Activated CD8-positive, alpha-beta T cell treated with anti-CD3 and anti-CD28 coated beads, Interleukin-2, amount 10 ng/mL, durations not matched to agents 7 days and 5 days (primary cell): ENCODE measurements around the gene NOXA1. TPM values are rescaled to one million over a fixed set of nuclear protein-coding genes. Genes with fewer than 3 reads are reported as not detected.
"Not testable (repeated sequence)": the region's sequence is repeated elsewhere in the genome, so short reads cannot be mapped to it uniquely, and the experiment has no call there.

Source experiments
- ATAC-seq: fragments of 150-1000 bp; cut with Tn5 transposase; one replicate; pipeline ENCODE4 v1.10.0; 2021; ENCODE audit warnings: moderate library complexity
- CTCF ChIA-PET: fragments of 350-600 bp; sonication (Branson Sonifier 250); formaldehyde crosslinking; loops from one replicate; lab custom pipeline; 2021; ENCODE audit warnings: antibody characterized with exemption; lab: Charles Lee
- POLR2A ChIA-PET: fragments of 350-600 bp; sonication (Branson Sonifier 250); formaldehyde crosslinking; loops from one replicate; lab custom pipeline; 2021; ENCODE audit warnings: antibody characterized with exemption; lab: Charles Lee
- DNase-seq: peaks from one replicate; pipeline ENCODE4 v3.0.0-alpha.2; 2020
- H3K27ac Mint-ChIP-seq: one replicate; pipeline ENCODE4 v1.8.0; 2021; ENCODE audit warnings: mild to moderate bottlenecking, mixed read lengths
- H3K27me3 Mint-ChIP-seq: one replicate; pipeline ENCODE4 v1.8.0; 2021; ENCODE audit warnings: low read depth, mixed read lengths
- H3K36me3 Mint-ChIP-seq: one replicate; pipeline ENCODE4 v1.8.0; 2021; ENCODE audit warnings: low read depth, mixed read lengths
- H3K4me1 Mint-ChIP-seq: one replicate; pipeline ENCODE4 v1.8.0; 2021; ENCODE audit warnings: low read depth, mixed read lengths
- H3K4me3 Mint-ChIP-seq: one replicate; pipeline ENCODE4 v1.8.0; 2021; ENCODE audit warnings: mild to moderate bottlenecking, mixed read lengths
- H3K9me3 Mint-ChIP-seq: one replicate; pipeline ENCODE4 v1.8.0; 2022; ENCODE audit warnings: mixed read lengths; ENCODE audit not compliant: insufficient read depth
- total RNA-seq, 2 experiments: library from RNA; stranded (reverse); gene quantifications; one replicate each; pipeline ENCODE4 v1.2.3, GENCODE V29; 2021

Gene NOXA1
- total RNA-seq, 2 experiments from 2014 or later, result 0.52 to 0.58 TPM

DNA sequence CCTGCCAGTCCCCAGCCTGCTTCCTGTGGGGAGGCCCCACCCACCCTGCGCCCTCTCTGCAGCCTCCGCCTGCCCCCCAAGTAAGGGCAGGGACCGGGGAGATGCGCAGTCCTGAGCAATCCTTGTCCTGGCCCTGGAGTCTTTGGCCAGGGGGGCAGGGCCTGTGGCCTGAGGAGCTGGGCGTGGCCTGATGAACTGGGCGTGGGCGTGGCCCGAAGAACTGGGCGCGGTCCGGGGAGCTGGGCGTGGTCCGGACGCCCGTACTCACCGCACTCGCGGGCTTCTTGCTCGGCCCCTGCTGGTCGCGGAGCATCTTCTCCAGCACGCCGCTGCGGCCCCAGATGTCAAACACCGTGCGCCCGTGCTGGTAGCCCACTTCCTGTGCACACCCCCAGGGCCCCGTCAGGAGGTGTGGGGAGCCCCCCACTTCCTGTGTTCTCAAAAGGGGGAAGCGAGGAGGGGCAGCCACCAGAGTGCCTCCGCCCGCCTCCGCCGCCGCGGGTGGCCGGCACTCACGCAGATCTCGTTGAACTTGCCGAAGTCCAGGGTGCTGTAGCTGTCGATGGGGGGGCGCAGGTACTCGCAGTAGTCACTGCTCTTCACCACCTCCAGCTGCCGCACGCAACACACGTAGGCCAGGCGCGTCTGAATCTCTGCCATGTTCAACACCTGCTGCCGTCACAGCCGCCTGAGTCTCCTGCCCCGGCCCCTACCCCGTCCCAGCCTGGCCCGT, 38.6 kb downstream of the NOXA1 start:
- H3K9me3 Mint-ChIP-seq, result no peaks in the 10 kb centered on the region
- H3K4me1 Mint-ChIP-seq, result peaks cover 34% of the 10 kb centered on the region
- H3K27ac Mint-ChIP-seq, result peak overlapping the region; percentile 97
- ATAC-seq, result peak; percentile 75
- POLR2A ChIA-PET, result interaction anchor here (1.0 kb wide), 1 partner anchor 12 kb away, joined by 3 read pairs; no protein-coding TSS in a partner anchor
- peak overlapping the region; percentile 66 for H3K4me3 Mint-ChIP-seq
- peaks cover 4% of the 10 kb centered on the region for H3K36me3 Mint-ChIP-seq
- CTCF ChIA-PET, result interaction anchor here (1.0 to 2.2 kb wide), 3 partner anchors 16 to 39 kb away, joined by 4 to 6 read pairs (median 6); partner anchors contain the start of genes EXD3 and NOXA1
- peaks cover under 1% of the 10 kb centered on the region for H3K27me3 Mint-ChIP-seq
- peak; percentile 96 for DNase-seq

- peaks cover 3% of the 10 kb centered on the region for H3K36me3 Mint-ChIP-seq
- H3K9me3 Mint-ChIP-seq, result no peaks in the 10 kb centered on the region
- peak overlapping the region; percentile 97 for H3K27ac Mint-ChIP-seq
- DNase-seq, result no peak
- POLR2A ChIA-PET, result no interaction called here
- H3K27me3 Mint-ChIP-seq, result peaks cover 3% of the 10 kb centered on the region
- H3K4me1 Mint-ChIP-seq, result peaks cover 33% of the 10 kb centered on the region
- H3K4me3 Mint-ChIP-seq, result peak overlapping the region; percentile 66
- ATAC-seq, result no peak
- CTCF ChIA-PET, result interaction anchor here (1.0 to 2.2 kb wide), 3 partner anchors 16 to 39 kb away, joined by 4 to 6 read pairs (median 6); partner anchors contain the start of genes EXD3 and NOXA1
Measured at GRCh38 chr9:137462396-137462985, 39.3 kb downstream of the NOXA1 start.

DNA sequence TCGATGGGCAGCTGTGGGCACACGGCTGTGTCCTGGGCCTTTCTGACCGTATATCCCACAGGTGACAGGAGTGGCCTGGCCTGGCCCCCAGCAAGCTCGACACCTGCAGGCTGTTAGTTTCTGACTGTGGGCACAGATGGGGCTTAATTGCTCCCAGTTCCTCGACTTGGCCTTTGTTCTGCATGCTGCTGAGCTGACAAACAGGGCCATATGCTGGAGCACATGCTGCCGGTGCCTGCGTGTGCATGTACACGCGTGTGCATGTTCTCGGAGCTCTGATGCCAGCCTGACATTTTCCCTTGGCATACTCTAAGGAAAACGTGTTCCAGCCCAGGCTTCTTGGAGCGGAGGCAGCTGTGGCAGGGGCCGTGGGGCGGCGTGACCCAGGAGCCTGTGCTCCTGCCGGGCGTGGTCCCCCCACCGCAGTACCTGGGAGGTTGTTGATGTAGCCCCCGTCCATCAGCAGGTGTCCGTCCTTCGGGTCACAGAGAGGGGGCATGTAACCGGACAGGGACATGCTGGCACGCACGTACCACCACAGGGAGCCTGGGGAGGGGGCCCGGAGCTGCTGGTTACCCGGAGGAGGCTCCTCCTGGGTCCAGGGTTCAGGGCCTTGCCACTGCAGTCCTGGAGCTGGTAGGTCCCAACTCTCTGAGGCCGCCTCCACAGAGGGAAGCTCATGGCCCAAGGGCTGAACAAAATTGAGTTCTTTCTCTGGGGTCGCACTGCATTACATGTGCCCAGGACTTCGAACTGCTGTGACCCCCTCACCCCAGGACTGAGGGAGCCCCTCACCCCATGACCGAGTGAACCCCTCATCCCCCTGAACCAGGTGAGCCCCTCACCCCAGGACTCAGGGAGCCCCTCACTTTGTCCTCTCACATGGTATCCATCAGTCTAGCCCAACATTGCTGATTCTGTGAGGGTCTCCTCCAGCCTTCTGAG, 40.1 kb downstream of the NOXA1 start:
- Mint-ChIP-seq H3K27me3 (peaks cover 6% of the 10 kb centered on the region), H3K4me3 (peak overlapping the region; percentile 15), H3K9me3 (no peaks in the 10 kb centered on the region), H3K27ac (peak overlapping the region; percentile 72), H3K4me1 (peaks cover 33% of the 10 kb centered on the region), H3K36me3 (peaks cover 3% of the 10 kb centered on the region)
- ATAC-seq (no peak), DNase-seq (no peak)
- ChIA-PET POLR2A (no interaction called here), CTCF (no interaction called here)

- ATAC-seq, result no peak
- DNase-seq, result no peak
- H3K27me3 Mint-ChIP-seq, result peaks cover 8% of the 10 kb centered on the region
- POLR2A ChIA-PET, result no interaction called here
- peaks cover 34% of the 10 kb centered on the region for H3K4me1 Mint-ChIP-seq
- CTCF ChIA-PET, result no interaction called here
- H3K36me3 Mint-ChIP-seq, result peaks cover 3% of the 10 kb centered on the region
- H3K27ac Mint-ChIP-seq, result peak overlapping the region; percentile 39
- no peaks in the 10 kb centered on the region for H3K9me3 Mint-ChIP-seq
- H3K4me3 Mint-ChIP-seq, result no peak overlapping the region
Measured at GRCh38 chr9:137463931-137464290, 40.7 kb downstream of the NOXA1 start.

DNA sequence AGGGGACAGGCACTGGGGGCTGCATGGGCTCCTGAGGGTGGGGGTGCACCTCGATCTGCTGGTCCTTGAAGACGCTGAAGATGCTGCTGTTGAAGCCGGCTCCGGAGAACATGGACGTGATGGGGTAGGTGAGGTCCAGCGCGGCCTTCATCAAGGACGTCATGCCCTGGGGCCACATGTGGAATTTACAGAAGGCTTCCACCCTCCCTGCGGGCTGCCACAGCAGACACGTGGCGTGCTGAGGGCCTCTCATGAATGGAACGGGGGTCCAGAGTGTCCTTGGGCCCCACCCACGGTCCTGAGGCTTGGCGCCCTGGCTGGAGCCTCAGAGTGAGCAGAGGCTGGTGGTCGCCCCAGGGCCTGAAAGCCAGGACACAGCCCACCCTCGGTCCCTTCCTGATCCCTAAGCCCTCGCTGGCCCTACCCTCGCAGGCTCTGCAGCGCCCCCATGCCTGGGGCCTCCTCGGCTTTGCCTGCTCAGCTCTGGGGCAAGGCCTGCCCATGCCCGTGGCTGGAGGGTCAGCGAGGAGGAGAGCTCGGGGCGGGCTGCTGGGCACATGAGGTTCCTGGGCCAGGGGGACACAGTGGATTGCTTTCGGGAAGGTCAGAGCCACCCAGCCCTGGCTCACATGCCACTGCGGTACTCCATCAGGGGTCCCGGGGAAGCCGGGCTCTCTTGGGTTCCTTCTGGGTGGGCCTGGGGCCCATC, 41.3 kb downstream of the NOXA1 start:
- Mint-ChIP-seq H3K27ac (no peak overlapping the region), H3K4me3 (no peak overlapping the region), H3K27me3 (peaks cover 12% of the 10 kb centered on the region), H3K4me1 (peaks cover 37% of the 10 kb centered on the region), H3K9me3 (no peaks in the 10 kb centered on the region), H3K36me3 (peaks cover 3% of the 10 kb centered on the region)
- no peak for ATAC-seq
- ChIA-PET CTCF (no interaction called here), POLR2A (no interaction called here)
- DNase-seq, result no peak

GRCh38 chr9:137465000-137465719, 42.0 kb downstream of the NOXA1 start:
- POLR2A ChIA-PET, result no interaction called here

DNA sequence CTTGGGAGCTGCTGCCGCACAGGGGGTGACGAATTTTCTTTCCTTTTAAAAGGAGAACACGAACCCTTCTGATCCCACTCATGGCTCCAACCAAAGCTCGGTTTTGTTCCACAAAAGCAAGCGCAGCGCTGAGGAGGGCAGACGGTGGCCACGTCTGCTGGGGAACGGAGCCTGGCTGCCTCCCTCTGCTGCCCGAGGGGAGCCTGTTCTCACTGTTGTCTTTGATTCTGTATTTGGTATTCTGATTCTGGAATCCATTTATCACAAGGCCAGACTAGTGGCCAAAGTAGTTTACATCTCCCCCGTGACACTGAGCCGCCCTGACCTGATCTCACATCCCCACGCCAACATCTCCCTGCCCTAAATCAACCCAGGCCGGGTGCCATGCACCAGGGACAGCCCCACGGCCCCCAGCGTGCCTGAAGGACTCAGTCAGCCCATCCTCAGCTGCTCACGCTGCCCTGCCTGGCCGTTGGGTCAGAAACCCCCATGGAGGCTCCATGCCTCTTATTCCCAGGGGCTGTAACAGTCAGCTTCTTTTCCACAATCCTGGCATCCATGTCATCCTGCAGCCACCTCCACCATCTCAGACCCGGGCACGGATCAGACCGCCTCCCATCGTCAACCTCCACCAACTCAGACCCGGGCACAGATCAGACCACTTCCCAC, 42.7 kb downstream of the NOXA1 start:
- no peak overlapping the region for H3K4me3 Mint-ChIP-seq
- peaks cover 6% of the 10 kb centered on the region for H3K36me3 Mint-ChIP-seq
- no peak for DNase-seq
- H3K4me1 Mint-ChIP-seq, result peaks cover 31% of the 10 kb centered on the region
- H3K9me3 Mint-ChIP-seq, result no peaks in the 10 kb centered on the region
- no peak for ATAC-seq
- peak overlapping the region; percentile 32 for H3K27ac Mint-ChIP-seq
- ChIA-PET POLR2A (no interaction called here), CTCF (no interaction called here)
- peaks cover 17% of the 10 kb centered on the region for H3K27me3 Mint-ChIP-seq

More at GRCh38 chr9:137465000-137465719, 42.0 kb downstream of the NOXA1 start:
- Mint-ChIP-seq H3K36me3 (peaks cover 3% of the 10 kb centered on the region), H3K9me3 (no peaks in the 10 kb centered on the region), H3K4me1 (peaks cover 32% of the 10 kb centered on the region), H3K27me3 (peaks cover 16% of the 10 kb centered on the region), H3K4me3 (no peak overlapping the region), H3K27ac (no peak overlapping the region)
- no peak for ATAC-seq
- CTCF ChIA-PET, result no interaction called here
- DNase-seq, result no peak

DNA sequence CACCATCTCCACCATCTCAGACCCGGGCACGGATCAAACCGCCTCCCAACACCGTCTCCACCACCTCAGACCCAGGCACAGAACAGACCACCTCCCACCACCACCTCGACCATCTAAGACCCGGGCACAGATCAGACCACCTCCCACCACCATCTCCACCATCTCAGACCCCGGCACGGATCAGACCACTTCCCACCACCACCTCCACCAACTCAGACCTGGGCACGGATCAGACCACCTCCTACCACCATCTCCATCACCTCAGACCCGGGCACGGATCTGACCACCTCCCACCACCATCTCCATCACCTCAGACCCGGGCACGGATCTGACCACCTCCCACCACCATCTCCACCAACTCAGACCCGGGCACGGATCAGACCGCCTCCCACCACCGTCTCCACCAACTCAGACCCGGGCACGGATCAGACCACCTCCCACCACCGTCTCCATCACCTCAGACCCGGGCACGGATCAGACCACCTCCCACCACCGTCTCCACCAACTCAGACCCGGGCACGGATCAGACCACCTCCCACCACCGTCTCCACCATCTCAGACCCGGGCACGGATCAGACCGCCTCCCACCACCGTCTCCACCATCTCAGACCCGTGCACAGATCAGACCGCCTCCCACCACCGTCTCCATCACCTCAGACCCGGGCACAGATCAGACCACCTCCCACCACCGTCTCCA, 43.3 kb downstream of the NOXA1 start:
- peaks cover 18% of the 10 kb centered on the region for H3K27me3 Mint-ChIP-seq
- H3K4me3 Mint-ChIP-seq, DNase-seq, ATAC-seq, H3K36me3 Mint-ChIP-seq, POLR2A ChIA-PET, H3K9me3 Mint-ChIP-seq, CTCF ChIA-PET: not testable (repeated sequence)
- H3K4me1 Mint-ChIP-seq, result peaks cover 26% of the 10 kb centered on the region
- peak overlapping the region; percentile 32 for H3K27ac Mint-ChIP-seq

DNA sequence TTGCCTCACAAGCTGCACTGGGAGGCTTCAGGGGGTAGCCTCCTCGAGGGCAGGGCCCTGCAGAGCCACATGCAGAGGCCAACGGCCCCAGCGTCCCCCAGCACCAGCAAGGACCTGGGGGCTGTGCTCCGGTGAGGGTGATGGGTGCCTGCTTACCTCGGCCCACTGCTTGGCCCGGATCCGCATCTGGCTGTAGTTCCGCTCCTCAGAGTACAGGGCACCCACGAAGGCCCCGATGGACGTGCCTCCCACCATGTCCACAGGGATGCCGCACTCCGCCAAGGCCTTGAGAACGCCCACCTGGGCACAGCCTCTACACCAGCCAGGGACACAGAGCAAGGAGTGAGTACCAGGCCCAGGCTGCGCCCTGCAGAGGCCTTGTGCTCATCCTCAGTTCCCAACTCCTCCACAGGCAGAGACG, 44.0 kb downstream of the NOXA1 start:
- Mint-ChIP-seq H3K9me3 (peaks cover 6% of the 10 kb centered on the region), H3K4me3 (no peak overlapping the region), H3K4me1 (peaks cover 21% of the 10 kb centered on the region), H3K27me3 (peaks cover 22% of the 10 kb centered on the region), H3K27ac (no peak overlapping the region), H3K36me3 (peaks cover 10% of the 10 kb centered on the region)
- no peak for DNase-seq
- no peak for ATAC-seq
- POLR2A ChIA-PET, result no interaction called here
- CTCF ChIA-PET, result no interaction called here

DNA sequence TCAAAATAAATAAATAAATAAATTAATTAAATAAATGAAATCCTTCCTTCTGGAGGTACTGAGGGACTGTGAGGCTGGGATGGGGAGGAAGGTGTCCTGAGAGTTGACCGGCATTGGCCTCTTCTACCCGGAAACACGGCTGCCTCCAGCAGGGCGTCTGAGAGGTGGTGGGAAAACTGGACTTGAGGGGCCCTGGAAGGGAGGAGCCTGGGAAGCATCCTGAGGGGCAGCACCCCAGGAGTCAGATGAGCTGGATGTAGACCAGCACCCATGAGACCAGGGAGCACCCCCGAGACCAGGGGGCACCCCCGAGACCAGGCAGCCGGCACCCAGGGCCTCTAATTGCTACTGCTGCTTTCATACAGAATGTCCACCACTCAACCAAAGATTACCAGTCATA, 44.7 kb downstream of the NOXA1 start:
- no peak for ATAC-seq
- Mint-ChIP-seq H3K27ac (no peak overlapping the region), H3K36me3 (peaks cover 12% of the 10 kb centered on the region), H3K27me3 (peaks cover 22% of the 10 kb centered on the region), H3K9me3 (peaks cover 9% of the 10 kb centered on the region), H3K4me3 (no peak overlapping the region), H3K4me1 (peaks cover 16% of the 10 kb centered on the region)
- POLR2A ChIA-PET, result no interaction called here
- no peak for DNase-seq
- CTCF ChIA-PET, result interaction anchor here (1.1 kb wide), 1 partner anchor 45 kb away, joined by 3 read pairs; the partner anchor contains the start of genes EXD3 and NOXA1
